Measurements from ENCODE around the gene EHF.
"Not testable (repeated sequence)": the region's sequence is repeated elsewhere in the genome, so short reads cannot be mapped to it uniquely, and the experiment has no call there.

Gene EHF

DNA sequence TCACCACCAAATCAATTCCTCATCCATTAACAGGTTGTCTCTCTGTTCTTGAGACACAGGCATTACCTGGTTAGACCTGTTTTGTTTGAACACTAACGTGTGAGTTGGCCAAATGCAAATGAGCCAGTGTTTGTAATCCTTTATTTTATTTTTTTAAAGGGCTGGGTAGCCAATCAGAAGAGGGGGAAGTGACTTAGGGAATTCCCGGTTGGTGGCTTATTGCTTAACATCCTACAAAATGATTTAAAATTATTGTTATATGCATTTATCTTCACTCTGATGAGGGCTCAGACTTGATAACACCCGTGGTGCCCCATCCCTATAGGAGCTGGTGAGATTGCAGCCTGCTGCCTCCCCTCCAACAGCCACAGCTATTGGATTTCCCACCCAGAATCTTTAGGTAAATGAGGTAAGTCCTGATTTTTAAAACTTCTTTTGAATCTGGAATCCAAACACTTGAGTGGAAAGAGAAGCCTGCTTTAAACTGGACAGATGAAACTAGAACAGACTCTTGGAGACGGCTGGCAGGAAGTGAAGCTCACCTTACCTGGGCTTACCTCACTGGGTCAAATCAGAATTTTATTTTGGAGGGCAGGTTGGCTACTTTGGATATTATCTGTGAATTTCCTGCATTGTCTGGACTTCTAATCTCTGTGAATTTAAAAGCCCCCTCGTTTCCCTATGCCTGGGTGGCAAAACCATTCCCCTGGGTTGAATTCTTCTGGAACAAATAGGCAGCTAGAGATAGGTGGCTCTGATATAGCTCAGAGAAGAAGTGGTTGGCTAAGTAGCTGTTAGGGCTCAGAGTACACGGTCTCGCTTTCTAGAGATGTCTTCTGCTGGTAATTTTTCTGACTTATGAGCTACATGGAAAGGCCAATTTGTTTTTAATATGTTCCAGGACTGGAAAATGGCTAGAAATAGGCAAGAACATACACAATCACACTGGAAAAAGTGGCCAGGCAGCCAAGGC lies at the start of gene EHF:
TSS of gene EHF (plus strand) at position 274 of the 973 bp plus-strand sequence. CDS start 21,538 bp downstream, outside the sequence.
- no peak for DNase-seq (ENCODE audit: low spot score)

DNA sequence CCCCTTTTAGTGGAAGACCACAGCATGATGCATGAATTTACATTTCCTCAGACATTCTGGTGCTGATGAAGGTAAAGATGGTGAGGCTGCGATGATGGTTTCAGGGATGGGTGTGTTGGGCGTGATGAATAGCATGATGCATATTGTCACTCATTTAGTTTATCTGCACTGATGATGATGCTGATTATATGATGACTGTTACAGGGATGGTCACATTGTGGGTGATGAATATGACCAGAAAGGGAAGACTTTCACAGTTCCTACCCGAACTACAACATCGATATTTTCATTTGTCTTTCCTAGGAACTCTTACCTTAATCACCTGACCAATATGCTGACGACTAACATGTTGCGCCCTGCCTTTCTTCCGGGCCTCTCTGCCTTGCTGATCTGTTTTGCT lies 47.4 kb upstream of the EHF start:
- DNase-seq (ENCODE audit: low spot score): no peak

DNA sequence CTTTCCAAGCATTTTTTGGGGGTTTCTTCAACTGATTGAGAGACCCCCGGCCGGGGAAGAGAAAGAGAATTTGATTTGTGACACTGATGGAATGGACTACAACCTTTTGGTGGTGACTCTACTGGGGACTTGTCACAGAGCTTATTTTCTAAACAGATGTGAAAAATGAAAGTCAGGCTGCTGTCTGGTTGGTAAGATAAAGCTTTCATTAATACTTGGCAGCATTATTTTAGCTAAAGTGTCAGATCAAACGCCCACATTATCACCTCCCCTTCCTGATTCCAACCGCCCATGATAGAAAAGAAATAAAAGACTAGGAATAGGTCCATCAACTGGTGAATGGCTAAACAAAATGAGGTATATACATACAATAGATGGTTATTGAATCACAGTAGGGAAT lies 45.6 kb upstream of the EHF start:
- DNase-seq (ENCODE audit: low spot score): no peak

DNA sequence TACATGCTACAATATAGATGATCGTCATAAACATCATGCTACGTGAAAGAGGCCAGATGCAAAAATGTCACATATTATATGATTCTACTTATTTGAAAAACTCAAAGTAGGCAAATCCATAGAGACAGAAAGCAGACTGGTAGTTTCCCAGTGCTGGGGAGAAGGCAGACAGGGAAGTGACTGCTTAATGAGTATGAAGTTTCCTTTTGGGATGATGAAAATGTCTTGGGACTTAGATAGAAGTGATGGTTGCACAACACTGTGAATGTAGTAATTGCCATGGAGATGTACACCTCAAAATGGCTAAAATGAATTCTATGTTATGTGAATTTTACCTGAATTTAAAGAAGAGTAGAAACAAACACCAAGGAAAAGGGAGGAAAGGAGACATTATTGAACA lies 45.2 kb upstream of the EHF start:
- DNase-seq (ENCODE audit: low spot score): no peak

DNA sequence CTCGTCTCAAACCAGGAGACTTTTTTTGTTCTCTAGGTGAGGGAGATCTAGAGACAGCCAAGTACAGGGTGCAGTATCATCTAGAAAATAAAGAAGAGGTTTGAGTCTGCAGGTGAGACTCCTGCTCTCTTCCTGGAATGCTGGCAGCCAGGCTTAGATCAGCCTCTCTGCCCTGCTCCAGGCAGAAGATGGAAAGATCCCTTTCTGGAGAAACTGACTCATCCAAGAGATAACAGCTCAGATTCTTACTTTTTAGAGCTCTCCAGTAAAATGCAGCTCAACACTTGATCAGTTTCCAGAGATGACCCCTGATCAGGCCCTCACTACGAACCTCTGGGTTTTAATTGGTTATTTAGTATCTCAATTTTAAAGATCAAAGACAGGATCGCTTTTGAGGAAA lies 44.6 kb upstream of the EHF start:
- DNase-seq (ENCODE audit: low spot score): no peak

DNA sequence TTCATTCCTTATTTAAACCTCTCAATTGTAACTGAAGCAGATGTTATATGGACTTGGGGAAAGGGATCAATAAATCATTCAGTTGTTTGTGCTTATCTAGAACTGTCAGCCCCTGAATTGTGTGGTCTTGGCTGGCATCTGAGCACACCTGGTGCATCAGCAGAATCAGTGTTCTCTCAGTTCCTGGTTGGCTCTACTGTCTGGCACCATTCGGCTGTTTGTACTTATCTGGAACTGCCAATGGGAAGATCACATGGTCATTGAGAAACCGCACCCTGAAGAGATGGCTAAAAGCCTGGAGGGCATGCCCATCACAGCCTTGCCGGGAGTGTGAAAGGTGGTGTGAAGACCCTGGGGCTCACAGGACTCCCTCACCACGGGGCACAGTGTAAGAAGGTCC lies 37.1 kb upstream of the EHF start:
- no peak for DNase-seq (ENCODE audit: low spot score)

DNA sequence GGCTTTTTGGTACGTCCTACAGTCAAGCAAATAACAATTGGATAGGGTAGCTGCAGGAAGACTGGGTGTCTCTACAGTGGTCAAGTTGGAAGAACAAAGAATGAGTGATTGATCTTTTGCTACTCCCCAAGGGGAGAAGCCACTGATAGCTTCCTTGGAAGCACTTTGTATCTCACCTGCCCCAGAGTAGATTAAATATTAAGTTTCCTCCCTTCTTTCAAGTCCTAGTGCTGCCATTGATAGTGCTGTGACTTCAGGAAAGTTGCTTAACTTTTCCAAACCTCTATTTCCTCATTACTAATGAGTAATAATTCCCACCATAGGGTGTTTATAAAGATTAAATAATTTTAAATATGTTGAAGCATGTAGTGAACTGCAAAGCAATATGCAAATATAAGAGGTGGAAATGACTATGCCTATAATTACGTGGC lies 35.6 kb upstream of the EHF start:
- DNase-seq (ENCODE audit: low spot score): no peak

DNA sequence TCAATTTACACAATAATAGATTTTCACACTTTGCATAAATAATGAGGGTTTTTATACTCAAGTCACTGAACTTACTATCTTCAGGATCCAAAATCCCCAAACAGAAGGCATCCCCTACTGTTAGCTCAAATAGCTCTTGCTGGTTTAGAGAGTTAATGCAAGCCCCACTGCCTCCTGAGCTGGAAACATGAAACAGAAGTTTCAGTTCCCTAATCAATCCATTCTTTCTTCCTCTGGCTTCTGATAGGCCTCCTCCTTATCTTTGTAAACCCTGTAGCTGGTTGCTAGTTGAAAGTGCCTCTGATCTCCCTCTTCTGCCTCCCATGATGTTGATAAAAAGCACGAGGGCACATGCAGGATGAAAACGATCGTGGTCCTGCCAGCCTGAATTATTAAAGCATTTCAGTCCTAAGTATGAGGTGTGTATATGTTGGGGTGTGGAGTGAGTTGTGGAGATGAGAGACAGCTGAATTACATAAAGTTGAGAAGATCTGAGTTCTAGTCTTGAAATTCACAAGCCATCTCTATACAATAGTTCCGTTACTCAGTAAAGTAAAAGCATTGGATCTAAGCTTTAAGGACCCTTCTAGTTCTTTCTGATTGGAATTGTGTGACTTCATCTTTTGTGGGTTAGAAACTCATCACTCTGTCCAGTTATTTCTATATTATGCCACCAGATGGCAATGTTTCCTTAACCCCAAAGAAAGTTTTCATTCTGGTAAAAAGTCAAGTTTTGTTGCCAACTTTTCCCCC lies 35.0 kb upstream of the EHF start:
- DNase-seq (ENCODE audit: low spot score): peak; percentile 40

DNA sequence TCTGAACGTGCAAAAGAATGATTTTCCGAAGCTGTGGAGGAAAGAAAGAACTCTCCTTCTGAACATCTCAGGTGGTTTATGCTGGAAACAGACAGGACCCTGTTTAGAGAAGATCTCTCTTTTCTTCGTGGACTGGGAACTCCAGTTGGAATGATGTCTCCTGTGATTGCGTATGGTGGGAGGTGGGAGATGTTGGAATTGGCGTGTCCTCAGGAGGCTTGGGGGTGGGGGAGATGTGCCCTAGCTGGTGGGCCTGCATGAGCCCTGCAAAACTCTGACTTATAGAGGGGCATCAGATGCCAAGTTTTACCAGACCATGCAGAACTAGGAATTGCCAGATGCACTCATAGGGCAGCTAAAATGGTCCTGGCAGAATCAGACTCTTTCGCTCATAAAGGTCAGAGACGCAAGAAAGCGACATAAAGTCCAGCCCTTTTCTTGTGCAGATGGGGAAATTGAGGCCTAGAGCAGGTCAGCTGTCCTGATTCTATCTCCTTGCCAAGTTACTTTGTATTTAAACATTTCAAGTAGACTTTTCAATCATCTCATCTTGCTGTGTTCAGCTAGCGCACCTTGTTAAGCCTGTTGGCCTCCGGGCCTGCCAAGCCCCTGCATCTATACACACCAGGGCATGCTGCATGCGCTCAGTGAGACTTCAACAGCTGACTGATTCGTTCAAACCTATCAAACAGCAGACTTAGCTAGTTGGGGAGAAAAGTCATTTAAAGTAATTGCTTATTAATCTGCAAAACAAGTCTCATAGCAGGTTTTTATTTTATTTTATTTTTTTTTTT lies 34.2 kb upstream of the EHF start:
- DNase-seq (ENCODE audit: low spot score): no peak

DNA sequence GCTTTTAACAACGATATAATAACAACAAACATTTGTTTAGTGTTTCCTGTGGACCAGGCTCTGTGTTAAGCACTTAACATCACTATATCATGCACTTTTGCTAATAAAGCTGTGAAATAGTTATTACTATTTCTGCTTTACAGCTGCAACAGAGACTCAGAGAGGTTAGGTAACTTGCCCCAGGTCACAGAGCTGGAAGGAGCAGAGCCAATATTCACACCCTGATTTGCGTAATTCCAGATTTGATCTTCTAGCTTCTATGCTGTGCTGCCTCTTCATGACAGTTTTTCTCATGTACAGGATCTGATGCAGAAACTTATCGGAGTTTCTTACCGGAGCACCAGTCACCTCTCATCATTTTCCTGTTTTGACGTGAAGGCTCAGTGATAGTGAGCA lies 33.6 kb upstream of the EHF start:
- DNase-seq (ENCODE audit: low spot score): no peak

DNA sequence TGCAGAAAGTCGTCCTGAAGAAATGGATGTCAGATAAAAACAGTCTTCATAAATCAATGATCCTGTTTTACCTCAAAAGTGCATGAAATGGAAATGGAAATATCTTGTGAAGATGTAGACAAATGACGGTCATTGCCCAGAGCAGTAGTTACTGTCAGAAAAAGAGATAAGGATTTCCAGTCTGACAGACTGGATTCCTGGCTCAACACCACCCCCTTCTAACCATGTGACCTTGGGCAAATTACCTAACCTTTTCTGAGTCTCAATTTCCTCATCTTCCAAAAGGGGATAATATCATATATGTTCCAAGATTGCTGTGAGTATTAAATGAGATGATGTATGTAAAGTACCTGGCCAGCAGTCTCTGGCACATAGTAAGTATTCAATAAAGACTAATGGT lies 32.9 kb upstream of the EHF start:
- DNase-seq (ENCODE audit: low spot score): no peak

DNA sequence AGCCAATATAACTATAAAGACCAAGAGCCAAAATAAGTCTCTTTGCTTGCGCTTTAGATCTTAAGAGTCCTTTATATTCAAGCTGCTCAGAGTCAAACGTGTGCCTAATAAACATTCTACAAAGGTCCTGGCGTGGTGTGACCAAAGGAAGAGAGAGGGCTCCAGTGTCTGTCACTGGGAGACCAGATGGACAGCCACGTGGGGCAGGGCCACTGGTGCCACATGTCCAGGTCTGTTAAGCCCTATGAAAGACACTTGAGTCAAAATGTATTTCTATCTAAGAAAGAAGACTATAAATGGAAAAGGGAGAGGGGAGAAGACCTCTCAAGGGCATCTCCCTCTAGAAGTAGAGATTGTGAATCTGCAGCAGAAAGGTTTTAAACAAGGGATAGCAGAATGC lies 32.2 kb upstream of the EHF start:
- no peak for DNase-seq (ENCODE audit: low spot score)

DNA sequence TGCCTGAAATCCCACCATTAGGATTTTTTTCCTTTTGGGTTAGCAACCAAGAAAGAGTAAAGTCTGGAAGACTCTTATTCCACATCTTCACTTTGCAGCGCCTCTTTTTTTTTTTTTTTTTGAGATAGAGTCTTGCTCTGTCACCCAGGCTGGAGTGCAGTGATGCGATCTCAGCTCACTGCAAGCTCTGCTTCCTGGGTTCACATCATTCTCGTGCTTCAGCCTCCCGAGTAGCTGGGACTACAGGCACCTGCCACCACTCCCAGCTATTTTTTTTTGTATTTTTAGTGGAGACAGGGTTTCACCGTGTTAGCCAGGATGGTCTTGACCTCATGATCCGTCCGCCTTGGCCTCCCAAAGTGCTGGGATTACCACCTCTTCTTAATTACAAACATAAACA lies 31.7 kb upstream of the EHF start:
- DNase-seq (ENCODE audit: low spot score): not testable (repeated sequence)

DNA sequence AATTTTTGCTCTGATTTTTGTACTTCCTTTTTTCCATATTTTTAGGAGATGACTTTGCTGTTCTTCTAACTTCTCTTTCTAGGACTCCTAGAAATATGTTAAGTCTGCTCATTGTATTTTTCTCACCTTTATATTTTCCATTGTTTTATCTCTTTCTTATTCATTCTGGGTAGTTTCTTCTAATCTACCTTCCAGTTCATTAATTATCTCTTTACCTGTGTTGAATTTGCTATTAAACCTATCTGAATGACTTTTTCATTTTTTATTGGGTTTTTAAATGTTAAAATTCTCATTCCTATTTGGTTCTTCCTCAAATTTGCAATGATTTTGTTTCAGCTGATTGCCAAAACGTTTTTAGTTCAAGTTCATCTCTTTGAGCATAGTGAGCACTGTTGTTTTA lies 27.8 kb upstream of the EHF start:
- no peak for DNase-seq (ENCODE audit: low spot score)

DNA sequence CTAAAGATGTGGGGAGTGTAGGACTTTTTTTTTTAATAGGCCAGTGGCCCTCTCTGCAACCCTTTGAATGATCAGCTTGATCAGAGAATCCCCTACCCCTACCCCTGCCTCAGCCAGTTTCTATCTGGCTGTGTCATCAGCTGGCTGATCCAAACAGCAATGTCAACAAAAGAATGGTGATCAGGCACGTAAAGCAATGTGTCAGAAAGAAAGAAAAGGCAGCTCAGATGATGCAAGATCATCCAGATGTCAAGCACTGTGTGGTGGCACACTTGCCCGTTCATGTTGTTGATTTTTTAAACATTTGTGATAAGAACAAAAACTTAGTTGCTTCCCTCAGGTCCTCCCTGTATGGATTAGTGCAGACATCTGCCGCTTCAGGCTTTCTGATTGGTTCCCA lies 26.3 kb upstream of the EHF start:
- DNase-seq (ENCODE audit: low spot score): no peak

DNA sequence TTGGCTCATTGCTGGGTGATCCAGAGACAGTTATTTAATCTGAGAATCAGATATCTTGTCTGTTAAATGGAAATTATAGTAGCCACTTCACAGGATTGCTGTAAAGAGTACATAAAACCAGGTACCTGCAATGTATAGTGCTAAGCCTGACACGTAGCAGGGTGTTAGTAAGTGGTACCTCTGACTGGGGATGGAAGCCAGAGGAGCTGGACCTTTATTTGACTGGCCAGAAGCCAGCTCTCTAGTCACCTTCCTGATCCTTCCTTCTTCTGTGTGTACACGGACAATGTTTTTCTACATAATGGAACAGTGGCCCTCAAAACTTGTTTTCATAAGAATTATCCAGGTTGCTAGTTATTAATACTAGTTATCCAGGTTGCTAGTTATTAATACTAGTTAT lies 25.5 kb upstream of the EHF start:
- DNase-seq (ENCODE audit: low spot score): no peak

DNA sequence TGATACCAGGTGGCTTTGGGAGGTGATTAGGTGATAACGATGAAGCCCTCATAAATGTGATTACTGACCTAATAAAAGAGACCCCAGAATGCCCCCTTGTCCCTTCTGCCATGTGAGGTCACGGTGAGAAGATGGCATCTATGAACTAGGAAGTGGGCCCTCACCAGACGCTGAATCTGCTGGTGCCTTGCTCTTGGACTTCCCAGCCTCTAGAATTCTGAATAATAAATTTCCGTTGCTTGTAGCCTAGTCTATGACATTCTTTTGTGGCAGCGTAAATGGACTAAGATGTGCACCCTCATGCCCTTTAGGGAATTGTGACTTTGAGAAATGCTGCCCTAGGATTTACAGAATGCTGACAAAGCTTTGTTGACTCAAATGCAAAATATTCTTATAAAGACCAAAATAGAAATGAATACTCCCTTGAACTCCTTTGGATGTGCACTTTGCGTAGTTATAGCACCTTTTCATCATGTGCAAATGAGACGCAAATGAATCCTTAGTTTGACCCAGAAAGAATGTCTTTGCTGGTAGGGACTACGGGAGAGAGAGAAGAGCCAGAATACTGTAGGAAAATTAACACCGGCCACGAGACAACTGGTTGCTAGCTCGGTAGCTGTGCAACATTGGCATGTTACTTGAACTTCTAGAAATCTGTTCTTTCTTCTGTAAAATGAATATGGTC lies 24.8 kb upstream of the EHF start:
- DNase-seq (ENCODE audit: low spot score): no peak

DNA sequence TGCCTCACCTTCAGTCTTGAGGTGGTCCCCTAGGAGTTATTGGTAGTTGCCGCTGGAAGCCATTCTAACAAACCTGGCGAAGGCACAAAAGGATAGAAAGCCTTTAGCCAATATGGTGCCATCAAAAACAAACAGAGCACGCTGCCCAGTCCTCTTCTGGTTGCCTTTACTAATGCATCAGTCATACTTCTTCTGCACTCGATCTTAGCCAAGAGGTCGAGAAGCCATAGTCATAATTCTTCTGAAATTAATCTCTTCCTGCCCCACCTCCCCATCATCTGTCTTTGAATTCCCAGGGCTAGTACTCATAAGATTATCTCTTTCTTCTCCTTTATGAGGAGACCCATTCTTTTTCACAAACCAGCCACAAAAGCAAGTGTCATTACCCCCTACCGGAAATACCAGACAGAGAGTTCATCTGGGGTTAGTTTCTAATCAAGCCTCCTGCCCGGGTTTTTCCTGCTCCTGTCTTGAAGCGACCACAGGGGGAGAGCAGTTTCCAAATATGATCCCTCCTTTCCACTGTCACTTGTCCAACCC lies 21.4 kb upstream of the EHF start:
- peak; percentile 2 for DNase-seq (ENCODE audit: low spot score)

DNA sequence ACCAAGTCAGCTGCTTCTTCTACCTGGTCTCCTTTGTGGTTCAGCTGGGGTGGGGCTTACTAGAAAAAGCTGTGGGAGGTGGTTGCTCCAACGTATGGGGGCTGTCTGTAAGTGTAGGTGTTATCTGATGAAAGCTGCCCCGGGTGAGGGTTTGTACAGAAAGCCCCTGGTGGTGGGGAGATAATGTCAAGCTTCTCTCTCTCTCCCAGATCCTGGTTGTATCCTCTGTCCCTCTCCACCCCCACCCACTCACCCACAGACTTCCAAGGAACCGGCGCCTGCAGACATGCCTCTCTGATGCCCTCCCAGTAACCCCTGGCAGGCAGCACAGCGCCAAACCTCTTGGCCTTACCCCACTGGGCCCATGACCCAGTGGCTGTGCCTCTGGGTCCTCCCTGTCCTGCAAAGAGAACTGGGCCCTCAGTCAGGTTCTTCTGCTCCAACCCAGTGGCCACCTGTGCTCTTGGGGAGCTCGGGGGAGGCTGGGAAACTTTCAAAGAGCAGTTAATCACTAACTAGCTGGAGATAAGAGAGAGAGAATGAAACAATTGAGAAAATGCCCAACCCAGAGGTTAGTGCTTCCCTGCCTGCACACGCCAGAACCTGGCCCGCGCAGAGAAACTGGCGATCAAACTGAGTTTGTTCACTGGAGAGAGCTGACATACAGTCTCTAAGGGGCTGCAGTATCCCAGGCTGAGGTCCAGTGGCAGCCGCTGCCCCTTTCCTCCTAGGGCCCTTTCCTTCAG lies 20.4 kb upstream of the EHF start:
- no peak for DNase-seq (ENCODE audit: low spot score)

DNA sequence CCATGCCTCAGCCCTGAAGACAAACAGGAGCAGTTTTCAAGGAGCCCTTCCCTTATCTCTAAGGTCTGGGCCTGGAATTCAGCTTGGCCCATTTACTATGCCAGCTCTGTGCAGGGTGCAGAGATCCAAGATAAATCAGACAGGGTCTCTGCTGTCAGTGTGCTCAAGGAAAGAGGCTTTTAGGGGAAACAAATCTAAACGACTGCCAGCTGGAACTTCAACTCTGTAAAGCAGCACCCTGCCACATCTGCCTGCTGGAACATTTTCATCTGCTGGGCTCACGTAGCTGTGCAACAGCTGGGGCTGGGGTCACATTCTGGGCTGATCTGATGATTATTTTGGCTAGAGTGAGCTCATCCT lies 19.8 kb upstream of the EHF start:
- DNase-seq (ENCODE audit: low spot score): no peak

DNA sequence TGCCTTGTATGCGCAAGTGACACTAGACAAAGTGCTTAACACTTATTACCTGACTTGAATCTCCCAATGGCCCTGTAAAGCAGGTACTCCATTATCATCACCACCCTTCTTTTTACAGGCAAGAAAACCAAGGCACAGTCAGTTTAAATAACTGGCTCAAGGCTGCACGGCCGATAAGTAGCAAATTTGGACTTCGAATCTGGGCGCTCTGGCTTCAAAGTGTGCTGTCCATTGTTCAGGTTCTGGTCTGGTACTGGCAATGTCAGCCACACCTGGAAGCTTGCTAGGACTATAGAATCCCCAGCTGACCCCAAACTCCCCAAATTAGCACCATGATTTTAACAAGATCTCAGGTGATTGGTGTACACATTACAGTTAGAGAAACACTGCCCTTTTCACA lies 19.3 kb upstream of the EHF start:
- no peak for DNase-seq (ENCODE audit: low spot score)

All from CD4-positive, alpha-beta T cell treated with Interleukin-2 at 100 ng/mL for 4 hours (primary cell).